KG1 (cell line): Measurements from ENCODE around the gene PIGA.

ENCODE experiments used
- DNase-seq: peaks from one replicate; lab custom pipeline; 2025; lab: John Stamatoyannopoulos, UW

Gene PIGA

GRCh38 chrX:15335135-15336022, at the start of gene PIGA:
Gene PIGA, minus strand, starts transcription at chrX:15335523. Its CDS starts 3,593 bp downstream, at chrX:15331930.
- peak; percentile 61 for DNase-seq

GRCh38 chrX:15384304-15384703, 49.0 kb upstream of the PIGA start, which contains the start of gene VEGFD:
Gene VEGFD, minus strand, starts transcription at chrX:15384413. Its CDS starts 467 bp downstream, at chrX:15383946.
- no peak for DNase-seq

- DNase-seq, result no peak
These were observed 47.5 kb upstream of the PIGA start for GRCh38 chrX:15382813-15383212.

- no peak for DNase-seq
These were observed 41.6 kb upstream of the PIGA start for GRCh38 chrX:15376956-15377355.

GRCh38 chrX:15373976-15374375, 38.7 kb upstream of the PIGA start:
- DNase-seq, result no peak

- no peak for DNase-seq
These were observed 31.4 kb upstream of the PIGA start for GRCh38 chrX:15366506-15367352.

GRCh38 chrX:15359701-15360100, 24.4 kb upstream of the PIGA start:
- no peak for DNase-seq

GRCh38 chrX:15358533-15358932, 23.2 kb upstream of the PIGA start:
- DNase-seq, result no peak

- no peak for DNase-seq
These were observed 21.1 kb upstream of the PIGA start for GRCh38 chrX:15356444-15356843.

GRCh38 chrX:15350329-15350996, 15.1 kb upstream of the PIGA start:
- no peak for DNase-seq

- DNase-seq, result peak; percentile 8
These were observed 13.7 kb upstream of the PIGA start for GRCh38 chrX:15349046-15349445.

GRCh38 chrX:15345976-15346375, 10.7 kb upstream of the PIGA start:
- DNase-seq, result no peak

- DNase-seq, result no peak
These were observed 8.8 kb upstream of the PIGA start for GRCh38 chrX:15344106-15344505.

GRCh38 chrX:15343075-15343476, 7.8 kb upstream of the PIGA start:
- no peak for DNase-seq

- no peak for DNase-seq
These were observed 5.5 kb upstream of the PIGA start for GRCh38 chrX:15340867-15341266.

GRCh38 chrX:15336023-15336413, 695 bp upstream of the PIGA start:
- DNase-seq, result no peak

- DNase-seq, result no peak
These were observed 762 bp downstream of the PIGA start for GRCh38 chrX:15334561-15334960.

- no peak for DNase-seq
These were observed 6.5 kb downstream of the PIGA start for GRCh38 chrX:15328821-15329220.

- no peak for DNase-seq
These were observed 7.2 kb downstream of the PIGA start for GRCh38 chrX:15328131-15328530.

- no peak for DNase-seq
These were observed 12.9 kb downstream of the PIGA start for GRCh38 chrX:15322472-15322871.

- DNase-seq, result no peak
These were observed 13.3 kb downstream of the PIGA start for GRCh38 chrX:15322072-15322471.

- DNase-seq, result no peak
These were observed 13.9 kb downstream of the PIGA start for GRCh38 chrX:15321447-15321846.
